ENCODE measurements around the gene FAM222B. TPM values are rescaled to one million over a fixed set of nuclear protein-coding genes. Genes with fewer than 3 reads are reported as not detected.

Gene FAM222B
- total and polyA plus RNA-seq, 9 of the 15 experiments (the other 6 are each of a cell fraction or from before 2014, with no cell fraction given), result 4.0 to 34.6 (median 7.5) TPM

GRCh38 chr17:28719021-28719433 lies 123.6 kb downstream of the FAM222B start (continued):
- TF ChIP-seq, protein P1, sequence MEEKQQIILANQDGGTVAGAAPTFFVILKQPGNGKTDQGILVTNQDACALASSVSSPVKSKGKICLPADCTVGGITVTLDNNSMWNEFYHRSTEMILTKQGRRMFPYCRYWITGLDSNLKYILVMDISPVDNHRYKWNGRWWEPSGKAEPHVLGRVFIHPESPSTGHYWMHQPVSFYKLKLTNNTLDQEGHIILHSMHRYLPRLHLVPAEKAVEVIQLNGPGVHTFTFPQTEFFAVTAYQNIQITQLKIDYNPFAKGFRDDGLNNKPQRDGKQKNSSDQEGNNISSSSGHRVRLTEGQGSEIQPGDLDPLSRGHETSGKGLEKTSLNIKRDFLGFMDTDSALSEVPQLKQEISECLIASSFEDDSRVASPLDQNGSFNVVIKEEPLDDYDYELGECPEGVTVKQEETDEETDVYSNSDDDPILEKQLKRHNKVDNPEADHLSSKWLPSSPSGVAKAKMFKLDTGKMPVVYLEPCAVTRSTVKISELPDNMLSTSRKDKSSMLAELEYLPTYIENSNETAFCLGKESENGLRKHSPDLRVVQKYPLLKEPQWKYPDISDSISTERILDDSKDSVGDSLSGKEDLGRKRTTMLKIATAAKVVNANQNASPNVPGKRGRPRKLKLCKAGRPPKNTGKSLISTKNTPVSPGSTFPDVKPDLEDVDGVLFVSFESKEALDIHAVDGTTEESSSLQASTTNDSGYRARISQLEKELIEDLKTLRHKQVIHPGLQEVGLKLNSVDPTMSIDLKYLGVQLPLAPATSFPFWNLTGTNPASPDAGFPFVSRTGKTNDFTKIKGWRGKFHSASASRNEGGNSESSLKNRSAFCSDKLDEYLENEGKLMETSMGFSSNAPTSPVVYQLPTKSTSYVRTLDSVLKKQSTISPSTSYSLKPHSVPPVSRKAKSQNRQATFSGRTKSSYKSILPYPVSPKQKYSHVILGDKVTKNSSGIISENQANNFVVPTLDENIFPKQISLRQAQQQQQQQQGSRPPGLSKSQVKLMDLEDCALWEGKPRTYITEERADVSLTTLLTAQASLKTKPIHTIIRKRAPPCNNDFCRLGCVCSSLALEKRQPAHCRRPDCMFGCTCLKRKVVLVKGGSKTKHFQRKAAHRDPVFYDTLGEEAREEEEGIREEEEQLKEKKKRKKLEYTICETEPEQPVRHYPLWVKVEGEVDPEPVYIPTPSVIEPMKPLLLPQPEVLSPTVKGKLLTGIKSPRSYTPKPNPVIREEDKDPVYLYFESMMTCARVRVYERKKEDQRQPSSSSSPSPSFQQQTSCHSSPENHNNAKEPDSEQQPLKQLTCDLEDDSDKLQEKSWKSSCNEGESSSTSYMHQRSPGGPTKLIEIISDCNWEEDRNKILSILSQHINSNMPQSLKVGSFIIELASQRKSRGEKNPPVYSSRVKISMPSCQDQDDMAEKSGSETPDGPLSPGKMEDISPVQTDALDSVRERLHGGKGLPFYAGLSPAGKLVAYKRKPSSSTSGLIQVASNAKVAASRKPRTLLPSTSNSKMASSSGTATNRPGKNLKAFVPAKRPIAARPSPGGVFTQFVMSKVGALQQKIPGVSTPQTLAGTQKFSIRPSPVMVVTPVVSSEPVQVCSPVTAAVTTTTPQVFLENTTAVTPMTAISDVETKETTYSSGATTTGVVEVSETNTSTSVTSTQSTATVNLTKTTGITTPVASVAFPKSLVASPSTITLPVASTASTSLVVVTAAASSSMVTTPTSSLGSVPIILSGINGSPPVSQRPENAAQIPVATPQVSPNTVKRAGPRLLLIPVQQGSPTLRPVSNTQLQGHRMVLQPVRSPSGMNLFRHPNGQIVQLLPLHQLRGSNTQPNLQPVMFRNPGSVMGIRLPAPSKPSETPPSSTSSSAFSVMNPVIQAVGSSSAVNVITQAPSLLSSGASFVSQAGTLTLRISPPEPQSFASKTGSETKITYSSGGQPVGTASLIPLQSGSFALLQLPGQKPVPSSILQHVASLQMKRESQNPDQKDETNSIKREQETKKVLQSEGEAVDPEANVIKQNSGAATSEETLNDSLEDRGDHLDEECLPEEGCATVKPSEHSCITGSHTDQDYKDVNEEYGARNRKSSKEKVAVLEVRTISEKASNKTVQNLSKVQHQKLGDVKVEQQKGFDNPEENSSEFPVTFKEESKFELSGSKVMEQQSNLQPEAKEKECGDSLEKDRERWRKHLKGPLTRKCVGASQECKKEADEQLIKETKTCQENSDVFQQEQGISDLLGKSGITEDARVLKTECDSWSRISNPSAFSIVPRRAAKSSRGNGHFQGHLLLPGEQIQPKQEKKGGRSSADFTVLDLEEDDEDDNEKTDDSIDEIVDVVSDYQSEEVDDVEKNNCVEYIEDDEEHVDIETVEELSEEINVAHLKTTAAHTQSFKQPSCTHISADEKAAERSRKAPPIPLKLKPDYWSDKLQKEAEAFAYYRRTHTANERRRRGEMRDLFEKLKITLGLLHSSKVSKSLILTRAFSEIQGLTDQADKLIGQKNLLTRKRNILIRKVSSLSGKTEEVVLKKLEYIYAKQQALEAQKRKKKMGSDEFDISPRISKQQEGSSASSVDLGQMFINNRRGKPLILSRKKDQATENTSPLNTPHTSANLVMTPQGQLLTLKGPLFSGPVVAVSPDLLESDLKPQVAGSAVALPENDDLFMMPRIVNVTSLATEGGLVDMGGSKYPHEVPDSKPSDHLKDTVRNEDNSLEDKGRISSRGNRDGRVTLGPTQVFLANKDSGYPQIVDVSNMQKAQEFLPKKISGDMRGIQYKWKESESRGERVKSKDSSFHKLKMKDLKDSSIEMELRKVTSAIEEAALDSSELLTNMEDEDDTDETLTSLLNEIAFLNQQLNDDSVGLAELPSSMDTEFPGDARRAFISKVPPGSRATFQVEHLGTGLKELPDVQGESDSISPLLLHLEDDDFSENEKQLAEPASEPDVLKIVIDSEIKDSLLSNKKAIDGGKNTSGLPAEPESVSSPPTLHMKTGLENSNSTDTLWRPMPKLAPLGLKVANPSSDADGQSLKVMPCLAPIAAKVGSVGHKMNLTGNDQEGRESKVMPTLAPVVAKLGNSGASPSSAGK (IDR thresholded peaks at IDR 0.05), result no peak
- no peak for TF ChIP-seq GTF2F1 (IDR thresholded peaks at IDR 0.05; ENCODE audit: low read depth, low read length)
- TF ChIP-seq DNMT1 (IDR thresholded peaks at IDR 0.05), result no peak
- no peak for TF ChIP-seq ZNF224 (CRISPR knock-in tag; IDR thresholded peaks at IDR 0.05)
- peak; percentile 80 for TF ChIP-seq DPF2 (IDR thresholded peaks at IDR 0.05)
- no peak for TF ChIP-seq ZC3H4 (CRISPR knock-in tag; IDR thresholded peaks at IDR 0.05; ENCODE audit: borderline replicate concordance)
- TF ChIP-seq PTTG1 (tag; IDR thresholded peaks at IDR 0.05; ENCODE audit: low read depth), result no peak
- no peak for TF ChIP-seq ZZZ3 (IDR thresholded peaks at IDR 0.05)
- TF ChIP-seq JUN (IDR thresholded peaks at IDR 0.05; ENCODE audit: borderline replicate concordance, low read depth, low read length), result 0 out of 2 replicates have a peak, but pooled peaks have one; percentile 30
- TF ChIP-seq JUN (CRISPR knock-in tag; IDR thresholded peaks at IDR 0.05; ENCODE audit: borderline replicate concordance), result no peak
- TF ChIP-seq CBX5 (IDR thresholded peaks at IDR 0.05; ENCODE audit: borderline replicate concordance, low read depth), result no peak
- TF ChIP-seq SMAD2 (IDR thresholded peaks at IDR 0.05; ENCODE audit: low read depth, low read length), result no peak
- TF ChIP-seq FOXP1 (CRISPR knock-in tag; IDR thresholded peaks at IDR 0.05), result no peak
- no peak for TF ChIP-seq PYGO2 (tag; IDR thresholded peaks at IDR 0.05)
- TF ChIP-seq ZNF785 (CRISPR knock-in tag; IDR thresholded peaks at IDR 0.05), result no peak

All from K562 (cell line).